Hepatocyte (in vitro differentiated cells): Measurements from ENCODE around the gene CCNB1.

Experiments used
- EZH2 ChIP-seq: fragments of 200-600 bp; sonication (generic); IDR thresholded peaks from 2 replicates; pipeline ENCODE4 v1.6.1; 2016; ENCODE audit warnings: antibody characterized with exemption, mild to moderate bottlenecking, borderline replicate concordance
- TF ChIP-seq, protein P1 (sequence below): fragments of 200-600 bp; sonication (generic); IDR thresholded peaks from 2 replicates; pipeline ENCODE4 v1.5.1; 2016; ENCODE audit warnings: antibody characterized with exemption, mild to moderate bottlenecking; ENCODE audit not compliant: poor library complexity

DNA sequence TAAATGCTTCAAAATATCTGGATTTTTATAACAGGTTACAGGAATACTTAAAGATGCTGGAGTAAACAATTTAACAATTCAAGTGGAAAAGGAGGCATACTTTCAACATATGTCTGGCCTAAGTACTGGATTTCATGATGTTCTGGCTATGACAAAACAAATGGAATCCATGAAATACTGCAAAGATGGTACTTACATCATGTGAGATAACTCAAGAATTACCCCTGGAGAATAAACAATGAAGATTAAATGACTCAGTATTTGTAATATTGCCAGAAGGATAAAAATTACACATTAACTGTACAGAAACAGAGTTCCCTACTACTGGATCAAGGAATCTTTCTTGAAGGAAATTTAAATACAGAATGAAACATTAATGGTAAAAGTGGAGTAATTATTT is 37.5 kb upstream of the CCNB1 start:
- TF ChIP-seq, protein P1, sequence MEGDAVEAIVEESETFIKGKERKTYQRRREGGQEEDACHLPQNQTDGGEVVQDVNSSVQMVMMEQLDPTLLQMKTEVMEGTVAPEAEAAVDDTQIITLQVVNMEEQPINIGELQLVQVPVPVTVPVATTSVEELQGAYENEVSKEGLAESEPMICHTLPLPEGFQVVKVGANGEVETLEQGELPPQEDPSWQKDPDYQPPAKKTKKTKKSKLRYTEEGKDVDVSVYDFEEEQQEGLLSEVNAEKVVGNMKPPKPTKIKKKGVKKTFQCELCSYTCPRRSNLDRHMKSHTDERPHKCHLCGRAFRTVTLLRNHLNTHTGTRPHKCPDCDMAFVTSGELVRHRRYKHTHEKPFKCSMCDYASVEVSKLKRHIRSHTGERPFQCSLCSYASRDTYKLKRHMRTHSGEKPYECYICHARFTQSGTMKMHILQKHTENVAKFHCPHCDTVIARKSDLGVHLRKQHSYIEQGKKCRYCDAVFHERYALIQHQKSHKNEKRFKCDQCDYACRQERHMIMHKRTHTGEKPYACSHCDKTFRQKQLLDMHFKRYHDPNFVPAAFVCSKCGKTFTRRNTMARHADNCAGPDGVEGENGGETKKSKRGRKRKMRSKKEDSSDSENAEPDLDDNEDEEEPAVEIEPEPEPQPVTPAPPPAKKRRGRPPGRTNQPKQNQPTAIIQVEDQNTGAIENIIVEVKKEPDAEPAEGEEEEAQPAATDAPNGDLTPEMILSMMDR: no peak
- TF ChIP-seq EZH2: no peak
